Osteocyte (in vitro differentiated cells): ENCODE measurements around the gene CDH12. TPM values are rescaled to one million over a fixed set of nuclear protein-coding genes. Genes with fewer than 3 reads are reported as not detected.

Experiments
- DNase-seq: peaks from one replicate; pipeline ENCODE4 v3.0.0; 2021; ENCODE audit warnings: mixed read lengths; ENCODE audit not compliant: unreplicated experiment; ENCODE audit errors: extremely low spot score
- H3K27ac Mint-ChIP-seq: one replicate; pipeline ENCODE4 v1.8.0; 2021; ENCODE audit warnings: mild to moderate bottlenecking, mixed read lengths; ENCODE audit not compliant: unreplicated experiment
- H3K27me3 Mint-ChIP-seq: one replicate; pipeline ENCODE4 v1.8.0; 2021; ENCODE audit warnings: mixed read lengths; ENCODE audit not compliant: unreplicated experiment
- H3K36me3 Mint-ChIP-seq: one replicate; pipeline ENCODE4 v1.8.0; 2021; ENCODE audit warnings: mixed read lengths; ENCODE audit not compliant: unreplicated experiment
- H3K4me1 Mint-ChIP-seq: one replicate; pipeline ENCODE4 v1.8.0; 2021; ENCODE audit warnings: mixed read lengths; ENCODE audit not compliant: unreplicated experiment
- H3K4me3 Mint-ChIP-seq: one replicate; pipeline ENCODE4 v1.8.0; 2021; ENCODE audit warnings: mild to moderate bottlenecking, moderate library complexity, mixed read lengths; ENCODE audit not compliant: unreplicated experiment
- H3K9me3 Mint-ChIP-seq: one replicate; pipeline ENCODE4 v1.8.0; 2021; ENCODE audit warnings: mixed read lengths; ENCODE audit not compliant: unreplicated experiment
- total RNA-seq: library from RNA; stranded (reverse); gene quantifications from 2 replicates; pipeline ENCODE4 v1.2.1, GENCODE V29; 2021
- TF ChIP-seq, protein P1 (sequence below): fragments of 200-600 bp; sonication (generic); IDR thresholded peaks from 2 replicates; pipeline ENCODE4 v1.5.0; 2021; ENCODE audit warnings: antibody characterized with exemption, mild to moderate bottlenecking, moderate library complexity

Gene CDH12
- total RNA-seq, 1 donor from 2014 or later, result not detected

DNA sequence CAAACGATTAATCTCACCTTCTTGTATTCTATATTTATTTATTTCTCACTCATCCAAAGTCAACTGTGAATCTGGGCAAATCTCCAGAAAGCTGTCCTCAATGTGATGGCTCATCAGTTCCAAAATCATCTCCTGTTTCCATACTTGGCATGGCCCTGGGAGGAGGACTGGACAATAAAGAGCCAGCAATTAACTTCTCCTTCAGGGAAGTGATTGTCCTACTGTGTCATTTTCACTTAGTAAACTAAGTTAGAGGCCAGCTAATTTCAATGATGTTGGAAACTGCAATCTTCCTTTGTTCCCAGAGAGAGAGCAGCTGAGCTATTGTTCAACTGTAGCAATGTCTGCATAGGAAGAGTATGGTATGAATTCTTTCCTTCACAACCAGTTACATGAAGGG is 17.5 kb downstream of the CDH12 start:
- no peaks in the 10 kb centered on the region for H3K9me3 Mint-ChIP-seq
- no peaks in the 10 kb centered on the region for H3K4me1 Mint-ChIP-seq
- H3K27ac Mint-ChIP-seq, result no peak overlapping the region
- TF ChIP-seq, protein P1, sequence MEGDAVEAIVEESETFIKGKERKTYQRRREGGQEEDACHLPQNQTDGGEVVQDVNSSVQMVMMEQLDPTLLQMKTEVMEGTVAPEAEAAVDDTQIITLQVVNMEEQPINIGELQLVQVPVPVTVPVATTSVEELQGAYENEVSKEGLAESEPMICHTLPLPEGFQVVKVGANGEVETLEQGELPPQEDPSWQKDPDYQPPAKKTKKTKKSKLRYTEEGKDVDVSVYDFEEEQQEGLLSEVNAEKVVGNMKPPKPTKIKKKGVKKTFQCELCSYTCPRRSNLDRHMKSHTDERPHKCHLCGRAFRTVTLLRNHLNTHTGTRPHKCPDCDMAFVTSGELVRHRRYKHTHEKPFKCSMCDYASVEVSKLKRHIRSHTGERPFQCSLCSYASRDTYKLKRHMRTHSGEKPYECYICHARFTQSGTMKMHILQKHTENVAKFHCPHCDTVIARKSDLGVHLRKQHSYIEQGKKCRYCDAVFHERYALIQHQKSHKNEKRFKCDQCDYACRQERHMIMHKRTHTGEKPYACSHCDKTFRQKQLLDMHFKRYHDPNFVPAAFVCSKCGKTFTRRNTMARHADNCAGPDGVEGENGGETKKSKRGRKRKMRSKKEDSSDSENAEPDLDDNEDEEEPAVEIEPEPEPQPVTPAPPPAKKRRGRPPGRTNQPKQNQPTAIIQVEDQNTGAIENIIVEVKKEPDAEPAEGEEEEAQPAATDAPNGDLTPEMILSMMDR, result no peak
- no peak for DNase-seq
- no peak overlapping the region for H3K4me3 Mint-ChIP-seq
- peaks cover 23% of the 10 kb centered on the region for H3K27me3 Mint-ChIP-seq
- H3K36me3 Mint-ChIP-seq, result no peaks in the 10 kb centered on the region

DNA sequence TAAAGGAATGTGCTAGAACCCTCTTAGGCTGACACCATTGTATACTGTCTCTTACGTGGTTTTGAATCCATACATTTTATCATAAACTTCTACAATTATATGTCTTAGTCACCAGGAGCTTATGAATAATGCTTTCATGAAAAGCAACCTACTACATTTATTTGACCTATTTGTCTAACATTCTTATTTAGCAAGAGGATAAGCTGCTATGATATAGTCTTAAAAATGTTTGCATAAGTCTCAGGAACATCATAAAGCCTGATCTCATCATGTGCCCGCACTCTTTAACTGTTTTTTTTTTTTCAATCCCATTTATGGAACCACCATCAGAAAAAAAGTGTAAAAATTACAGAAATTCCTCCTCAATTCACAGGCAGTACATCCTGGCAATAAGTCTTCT is 59.7 kb downstream of the CDH12 start:
- DNase-seq, result no peak
- H3K36me3 Mint-ChIP-seq, result no peaks in the 10 kb centered on the region
- H3K4me1 Mint-ChIP-seq, result no peaks in the 10 kb centered on the region
- TF ChIP-seq, protein P1, result no peak
- no peaks in the 10 kb centered on the region for H3K9me3 Mint-ChIP-seq
- H3K27ac Mint-ChIP-seq, result no peak overlapping the region
- H3K4me3 Mint-ChIP-seq, result no peak overlapping the region
- peaks cover 2% of the 10 kb centered on the region for H3K27me3 Mint-ChIP-seq

DNA sequence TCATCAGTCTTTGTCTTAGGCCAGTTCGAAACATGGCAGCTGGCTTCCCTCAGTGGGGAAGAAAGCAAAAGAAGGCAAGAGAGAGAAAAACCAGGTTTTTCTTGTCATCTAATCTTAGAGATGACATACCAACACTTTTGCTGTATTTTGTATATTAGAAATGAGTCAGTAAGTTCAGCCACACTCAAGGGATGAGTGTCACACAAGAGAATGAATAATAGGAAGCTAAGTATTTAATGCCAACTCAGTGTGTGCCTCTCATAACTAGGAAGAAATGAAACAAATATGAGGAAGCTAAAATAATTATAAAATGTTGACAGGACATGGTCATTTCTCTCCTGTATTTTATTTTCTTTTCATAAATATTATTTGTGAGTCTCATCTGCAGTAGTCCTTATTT is 65.3 kb downstream of the CDH12 start:
- TF ChIP-seq, protein P1, result no peak
- DNase-seq, result no peak
- H3K9me3 Mint-ChIP-seq, result no peaks in the 10 kb centered on the region
- no peaks in the 10 kb centered on the region for H3K36me3 Mint-ChIP-seq
- no peak overlapping the region for H3K4me3 Mint-ChIP-seq
- H3K4me1 Mint-ChIP-seq, result no peaks in the 10 kb centered on the region
- no peak overlapping the region for H3K27ac Mint-ChIP-seq
- H3K27me3 Mint-ChIP-seq, result peaks cover 6% of the 10 kb centered on the region

DNA sequence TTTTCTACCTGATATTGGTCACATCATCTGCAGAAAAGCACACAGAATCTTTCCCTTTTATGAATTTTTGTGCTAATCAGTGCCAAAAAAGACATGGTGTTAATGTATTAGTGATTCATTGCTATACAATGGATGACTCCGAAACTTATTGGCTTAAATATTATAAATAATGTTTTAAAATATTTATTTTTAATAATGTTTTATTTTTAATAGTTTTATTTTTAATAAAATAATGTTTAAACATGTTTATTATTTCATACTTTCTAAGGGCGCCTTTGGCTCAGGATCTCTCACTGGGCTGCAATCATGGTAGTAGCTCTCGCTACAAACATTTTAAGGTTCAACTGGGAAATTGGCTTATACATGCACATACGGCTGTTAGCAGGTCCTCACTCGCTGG is 65.7 kb downstream of the CDH12 start:
- DNase-seq, result no peak
- TF ChIP-seq, protein P1, result no peak
- Mint-ChIP-seq H3K27ac (no peak overlapping the region), H3K27me3 (peaks cover 6% of the 10 kb centered on the region), H3K4me1 (no peaks in the 10 kb centered on the region), H3K4me3 (no peak overlapping the region), H3K36me3 (no peaks in the 10 kb centered on the region), H3K9me3 (no peaks in the 10 kb centered on the region)

DNA sequence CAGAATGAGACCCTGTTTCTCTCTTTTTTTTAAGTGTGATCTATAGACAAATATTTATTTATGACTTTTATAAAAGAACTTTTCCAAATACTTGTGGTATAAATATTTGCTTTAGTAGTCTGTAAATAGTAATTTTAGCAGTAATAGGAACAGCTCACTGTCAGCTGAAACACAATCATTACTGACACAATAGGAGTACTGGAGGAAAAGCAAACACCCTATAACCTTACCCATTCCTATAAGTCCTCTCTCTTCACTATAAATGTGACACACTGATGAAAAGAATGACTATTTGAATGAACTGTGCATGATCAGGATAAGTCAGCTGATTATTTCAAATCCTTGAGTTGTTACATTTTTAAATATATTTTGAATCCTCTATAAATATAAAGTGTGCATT is 72.4 kb downstream of the CDH12 start:
- DNase-seq, result no peak
- TF ChIP-seq, protein P1, result no peak
- H3K4me3 Mint-ChIP-seq, result no peak overlapping the region
- H3K27me3 Mint-ChIP-seq, result peaks cover 7% of the 10 kb centered on the region
- no peaks in the 10 kb centered on the region for H3K36me3 Mint-ChIP-seq
- no peaks in the 10 kb centered on the region for H3K4me1 Mint-ChIP-seq
- H3K27ac Mint-ChIP-seq, result no peak overlapping the region
- H3K9me3 Mint-ChIP-seq, result no peaks in the 10 kb centered on the region
